Liver (tissue), 9 donors: ENCODE data around the gene ZDHHC14. TPM values are rescaled to one million over a fixed set of nuclear protein-coding genes. Genes with fewer than 3 reads are reported as not detected.

Source experiments
- DNase-seq: peaks from one replicate; pipeline ENCODE4 v3.0.0-alpha.2; 2017; ENCODE audit warnings: low spot score
- H3K27ac ChIP-seq, 2 donors: one replicate each; pipeline ENCODE4 v1.7.0; 2013; ENCODE audit warnings: inconsistent platforms in 2 of 2, low read length in 2 of 2, control low read depth in 1 of 2, low read depth in 1 of 2, mild to moderate bottlenecking in 1 of 2
- H3K27me3 ChIP-seq, 4 donors: one replicate each; pipeline versions ENCODE4 v1.6.1 to v1.7.0; 2013; ENCODE audit warnings: low read length in 3 of 4, inconsistent platforms in 1 of 4, mild to moderate bottlenecking in 1 of 4, moderate library complexity in 1 of 4; ENCODE audit not compliant: control insufficient read depth in 4 of 4, insufficient read depth in 4 of 4
- H3K36me3 ChIP-seq, 4 donors: one replicate each; pipeline versions ENCODE4 v1.6.1 to v1.7.0; 2013; ENCODE audit warnings: low read length in 3 of 4, mild to moderate bottlenecking in 3 of 4, low read depth in 1 of 4, moderate library complexity in 1 of 4; ENCODE audit not compliant: control insufficient read depth in 4 of 4, insufficient read depth in 3 of 4
- H3K4me1 ChIP-seq, 4 donors: one replicate each; pipeline versions ENCODE4 v1.6.1 to v1.7.0; 2013; ENCODE audit warnings: low read length in 3 of 4, mild to moderate bottlenecking in 3 of 4, moderate library complexity in 1 of 4; ENCODE audit not compliant: control insufficient read depth in 4 of 4, insufficient read depth in 4 of 4
- H3K4me3 ChIP-seq, 3 donors: one replicate each; pipeline versions ENCODE4 v1.6.1 to v1.7.0; 2013; ENCODE audit warnings: low read length in 3 of 3, control low read depth in 1 of 3, low read depth in 1 of 3, mild to moderate bottlenecking in 1 of 3
- H3K9ac ChIP-seq, 2 donors: one replicate each; pipeline ENCODE4 v1.7.0; 2013; ENCODE audit warnings: low read length in 2 of 2, mild to moderate bottlenecking in 2 of 2, moderate library complexity in 2 of 2, control low read depth in 1 of 2, low read depth in 1 of 2
- H3K9me3 ChIP-seq, 4 donors: one replicate each; pipeline versions ENCODE4 v1.6.1 to v1.7.0; 2013; ENCODE audit warnings: low read length in 3 of 4; ENCODE audit not compliant: control insufficient read depth in 4 of 4
- ATF3 ChIP-seq: IDR thresholded peaks from 2 replicates; pipeline ENCODE4 v1.6.1; 2016; ENCODE audit warnings: antibody characterized with exemption
- CTCF ChIP-seq: fragments of 150-350 bp; IDR thresholded peaks from 2 replicates; pipeline ENCODE4 v1.5.1; 2017; ENCODE audit warnings: improper control_type of control experiment, low read depth, low read length; ENCODE audit not compliant: missing input control
- EGR1 ChIP-seq, 2 donors: IDR thresholded peaks; 2 replicates each; pipeline ENCODE4 v1.6.1; 2016 to 2018; ENCODE audit warnings: antibody characterized with exemption in 2 of 2, low read depth in 2 of 2
- FOXA1 ChIP-seq: IDR thresholded peaks from 2 replicates; pipeline ENCODE4 v1.6.1; 2016; ENCODE audit warnings: antibody characterized with exemption
- FOXA2 ChIP-seq: IDR thresholded peaks from 2 replicates; pipeline ENCODE4 v1.6.1; 2016; ENCODE audit warnings: antibody characterized with exemption
- GABPA ChIP-seq, 2 donors: IDR thresholded peaks in 1 of 2; conservative IDR thresholded peaks in 1 of 2; 2 replicates each; pipeline ENCODE4 v1.6.1; 2016; ENCODE audit warnings: antibody characterized with exemption in 2 of 2, mild to moderate bottlenecking in 1 of 2, moderate library complexity in 1 of 2
- HNF4A ChIP-seq, 2 donors: conservative IDR thresholded peaks; 2 replicates each; pipeline ENCODE4 v1.6.1; 2016; ENCODE audit warnings: antibody characterized with exemption in 2 of 2, mild to moderate bottlenecking in 2 of 2
- HNF4G ChIP-seq: IDR thresholded peaks from 2 replicates; pipeline ENCODE4 v1.6.1; 2016; ENCODE audit warnings: antibody characterized with exemption
- JUND ChIP-seq, 2 donors: IDR thresholded peaks; 2 replicates each; pipeline ENCODE4 v1.6.1; 2016; ENCODE audit warnings: antibody characterized with exemption in 2 of 2
- MAX ChIP-seq: IDR thresholded peaks from 2 replicates; pipeline ENCODE4 v1.6.1; 2016; ENCODE audit warnings: antibody characterized with exemption
- NR2F2 ChIP-seq: IDR thresholded peaks from 2 replicates; pipeline ENCODE4 v1.6.1; 2016; ENCODE audit warnings: antibody characterized with exemption
- RAD21 ChIP-seq, 2 donors: IDR thresholded peaks; 2 replicates each; pipeline ENCODE4 v1.6.1; 2016; ENCODE audit warnings: antibody characterized with exemption in 2 of 2, mild to moderate bottlenecking in 2 of 2
- REST ChIP-seq: IDR thresholded peaks from 2 replicates; pipeline ENCODE4 v1.6.1; 2016; ENCODE audit warnings: antibody characterized with exemption, mild to moderate bottlenecking
- RXRA ChIP-seq, 2 donors: IDR thresholded peaks; 2 replicates each; pipeline ENCODE4 v1.6.1; 2017 to 2018; ENCODE audit warnings: antibody characterized with exemption in 2 of 2, mild to moderate bottlenecking in 1 of 2
- SP1 ChIP-seq: IDR thresholded peaks from 2 replicates; pipeline ENCODE4 v1.6.1; 2018; ENCODE audit warnings: antibody characterized with exemption, mild to moderate bottlenecking
- TAF1 ChIP-seq: conservative IDR thresholded peaks from 2 replicates; pipeline ENCODE4 v1.6.1; 2016; ENCODE audit warnings: antibody characterized with exemption, mild to moderate bottlenecking
- YY1 ChIP-seq: IDR thresholded peaks from 2 replicates; pipeline ENCODE4 v1.6.1; 2016; ENCODE audit warnings: antibody characterized with exemption, mild to moderate bottlenecking
- ZBTB33 ChIP-seq: IDR thresholded peaks from 2 replicates; pipeline ENCODE4 v1.6.1; 2016; ENCODE audit warnings: antibody characterized with exemption
- WGBS: extraction: QIAGEN DNeasy Blood & Tissue Kit; methylation state at CpG from one replicate; pipeline ENCODE4 v1.1.7; 2013; 5-methylcytosine and 5-hydroxymethylcytosine counted together
- polyA plus RNA-seq, 2 donors: library from polyadenylated mRNA; stranded (reverse) in 1 of 2; unstranded in 1 of 2; fragments of 200-250 nt in 1 of 2; fragments of >200 nt in 1 of 2; fragmentation: Nextera tagmentation in 1 of 2; extraction: Ambion mirVana in 1 of 2; gene quantifications; one replicate each; pipeline versions ENCODE4 v1.2.1 to v1.2.3, GENCODE V29; 2013 to 2015
- total RNA-seq, 2 donors: library from RNA; depleted of rRNA; stranded (reverse); fragments of >200 nt; gene quantifications; one replicate each; pipeline ENCODE4 v1.2.3, GENCODE V29; 2014
- donor health status: healthy.
- donor health status: healthy.
- donor health status: healthy.
- donor health status: healthy.
- donor health status: healthy.

Gene ZDHHC14
- total and polyA plus RNA-seq, 4 donors: 4.4 to 11.7 (median 8.4) TPM

- DNase-seq: no peak
- Histone ChIP-seq H3K27me3 (no peaks in the 10 kb centered on the region), H3K9me3 (no peaks in the 10 kb centered on the region), H3K9ac (no peak overlapping the region), H3K27ac (no peak overlapping the region), H3K36me3 (no peaks in the 10 kb centered on the region), H3K4me1 (no peaks in the 10 kb centered on the region), H3K4me3 (no peak overlapping the region)
- no peak for TF ChIP-seq TAF1
- no peak for TF ChIP-seq RAD21 (IDR thresholded peaks at IDR 0.05)
- no peak for TF ChIP-seq GABPA (IDR thresholded peaks at IDR 0.05 in 1 of 2, conservative IDR thresholded peaks at IDR 0.05 in 1 of 2)
- no peak for TF ChIP-seq MAX
- no peak for TF ChIP-seq HNF4A (conservative IDR thresholded peaks at IDR 0.05)
- no peak for TF ChIP-seq CTCF
- no peak for TF ChIP-seq ZBTB33
- no peak for TF ChIP-seq REST
- no peak for TF ChIP-seq FOXA1
- no peak for TF ChIP-seq YY1
- TF ChIP-seq RXRA (IDR thresholded peaks at IDR 0.05): no peak
- no peak for TF ChIP-seq JUND (IDR thresholded peaks at IDR 0.05)
- no peak for TF ChIP-seq FOXA2
- TF ChIP-seq EGR1 (IDR thresholded peaks at IDR 0.05; ENCODE audit: low read depth in 2 of 2): no peak
- no peak for TF ChIP-seq NR2F2
- no peak for TF ChIP-seq SP1
- no peak for TF ChIP-seq HNF4G
- no peak for TF ChIP-seq ATF3
- 89% methylated on average over 12 of the region's 12 CpGs for WGBS
Observed at GRCh38 chr6:157492249-157492648, 111.3 kb downstream of the ZDHHC14 start.

GRCh38 chr6:157492741-157493140 is 111.8 kb downstream of the ZDHHC14 start:
- no peak for DNase-seq
- H3K4me3 ChIP-seq: no peak overlapping the region
- H3K9ac ChIP-seq: no peak overlapping the region
- H3K36me3 ChIP-seq: no peaks in the 10 kb centered on the region
- no peaks in the 10 kb centered on the region for H3K27me3 ChIP-seq
- 99% methylated on average over 3 of the region's 3 CpGs for WGBS
- no peaks in the 10 kb centered on the region for H3K9me3 ChIP-seq
- H3K27ac ChIP-seq: no peak overlapping the region
- no peaks in the 10 kb centered on the region for H3K4me1 ChIP-seq
- TF ChIP-seq FOXA2 (no peak), RXRA (IDR thresholded peaks at IDR 0.05) (no peak), SP1 (no peak), TAF1 (no peak), MAX (no peak), ATF3 (no peak), HNF4G (no peak), ZBTB33 (no peak), REST (no peak), HNF4A (conservative IDR thresholded peaks at IDR 0.05) (no peak), FOXA1 (no peak)
